ENCODE results near the gene DSG4.

DSG4 gene

DNA sequence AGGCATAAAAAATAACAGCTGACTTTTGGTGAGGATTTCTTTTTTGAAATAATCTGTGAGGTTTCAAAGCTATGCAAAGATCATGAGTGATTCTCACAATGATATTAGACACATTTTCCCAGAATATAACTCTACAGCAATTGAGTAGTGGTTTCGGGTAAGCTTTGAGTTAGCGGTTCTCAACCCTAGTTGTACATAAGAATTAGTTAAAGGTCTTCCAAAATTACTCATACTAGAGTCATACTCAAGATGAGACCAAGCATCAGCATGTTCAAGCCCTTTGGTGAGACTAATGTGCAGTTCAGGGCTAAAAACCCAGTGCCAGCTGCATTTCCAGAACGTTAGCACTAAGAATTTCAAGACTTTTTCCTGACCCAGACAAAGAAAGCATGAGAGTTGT is 31.1 kb downstream of the DSG4 start:
- DNase-seq (ENCODE audit: low spot score) = no peak
- TF ChIP-seq, protein P1, sequence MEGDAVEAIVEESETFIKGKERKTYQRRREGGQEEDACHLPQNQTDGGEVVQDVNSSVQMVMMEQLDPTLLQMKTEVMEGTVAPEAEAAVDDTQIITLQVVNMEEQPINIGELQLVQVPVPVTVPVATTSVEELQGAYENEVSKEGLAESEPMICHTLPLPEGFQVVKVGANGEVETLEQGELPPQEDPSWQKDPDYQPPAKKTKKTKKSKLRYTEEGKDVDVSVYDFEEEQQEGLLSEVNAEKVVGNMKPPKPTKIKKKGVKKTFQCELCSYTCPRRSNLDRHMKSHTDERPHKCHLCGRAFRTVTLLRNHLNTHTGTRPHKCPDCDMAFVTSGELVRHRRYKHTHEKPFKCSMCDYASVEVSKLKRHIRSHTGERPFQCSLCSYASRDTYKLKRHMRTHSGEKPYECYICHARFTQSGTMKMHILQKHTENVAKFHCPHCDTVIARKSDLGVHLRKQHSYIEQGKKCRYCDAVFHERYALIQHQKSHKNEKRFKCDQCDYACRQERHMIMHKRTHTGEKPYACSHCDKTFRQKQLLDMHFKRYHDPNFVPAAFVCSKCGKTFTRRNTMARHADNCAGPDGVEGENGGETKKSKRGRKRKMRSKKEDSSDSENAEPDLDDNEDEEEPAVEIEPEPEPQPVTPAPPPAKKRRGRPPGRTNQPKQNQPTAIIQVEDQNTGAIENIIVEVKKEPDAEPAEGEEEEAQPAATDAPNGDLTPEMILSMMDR (IDR thresholded peaks at IDR 0.05) = no peak

DNA sequence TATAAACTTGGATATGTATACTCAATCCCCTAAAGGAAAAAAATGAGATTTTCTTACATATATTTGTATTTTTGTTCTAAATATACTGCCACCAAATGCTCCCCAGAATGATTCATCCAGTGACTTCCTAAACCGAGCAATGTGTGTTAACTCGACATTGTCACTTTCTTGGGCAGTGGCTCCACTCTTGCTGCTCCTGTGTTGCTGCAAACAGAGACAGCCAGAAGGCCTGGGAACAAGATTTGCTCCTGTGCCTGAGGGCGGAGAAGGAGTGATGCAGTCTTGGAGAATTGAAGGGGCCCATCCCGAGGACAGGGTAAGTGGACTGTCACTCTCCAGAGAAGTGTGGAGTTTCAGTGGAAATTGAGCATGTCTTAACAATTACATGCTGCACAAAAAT is 32.7 kb downstream of the DSG4 start:
- DNase-seq (ENCODE audit: low spot score) = no peak
- TF ChIP-seq, protein P1 (IDR thresholded peaks at IDR 0.05) = no peak
- Histone ChIP-seq H3K27ac (no peak overlapping the region), H3K4me3 (no peak overlapping the region)

More for the DNA sequence above, 31.1 kb downstream of the DSG4 start:
- Histone ChIP-seq H3K27ac (no peak overlapping the region), H3K4me3 (no peak overlapping the region)

DNA sequence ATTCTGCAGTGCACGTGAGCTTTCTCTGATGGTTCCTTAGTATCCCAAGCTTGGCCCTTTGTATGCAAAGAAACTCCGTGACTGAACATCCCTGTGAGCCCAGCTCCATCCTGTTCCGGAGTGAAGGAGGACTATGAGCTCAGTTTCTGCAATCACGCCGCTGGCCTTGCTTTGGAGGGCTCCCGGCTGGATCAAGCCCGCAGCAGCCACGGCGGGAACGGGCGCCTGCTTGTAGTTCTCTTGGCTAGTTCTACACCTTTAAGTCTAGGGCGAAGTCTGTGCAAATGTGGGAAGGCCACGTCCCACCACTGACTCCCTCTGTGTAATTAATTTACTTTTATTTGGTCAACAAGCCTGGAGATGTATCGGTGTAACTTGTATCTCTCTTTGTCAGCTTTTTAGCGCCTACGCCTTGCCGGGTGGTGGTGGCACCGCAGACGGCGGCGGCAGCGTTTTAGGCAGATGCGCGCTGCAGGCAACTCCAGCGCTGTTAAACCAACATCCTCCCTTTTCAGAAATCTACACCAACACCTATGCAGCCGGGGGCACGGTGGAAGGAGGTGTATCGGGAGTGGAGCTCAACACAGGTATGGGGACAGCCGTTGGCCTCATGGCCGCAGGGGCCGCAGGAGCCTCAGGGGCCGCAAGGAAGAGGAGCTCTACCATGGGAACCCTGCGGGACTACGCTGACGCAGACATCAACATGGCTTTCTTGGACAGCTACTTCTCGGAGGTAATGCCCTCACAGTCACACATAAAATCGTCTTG is 34.3 kb downstream of the DSG4 start:
- no peak overlapping the region for H3K27ac ChIP-seq
- TF ChIP-seq, protein P1 (IDR thresholded peaks at IDR 0.05) = no peak
- H3K4me3 ChIP-seq = no peak overlapping the region
- DNase-seq (ENCODE audit: low spot score) = no peak

DNA sequence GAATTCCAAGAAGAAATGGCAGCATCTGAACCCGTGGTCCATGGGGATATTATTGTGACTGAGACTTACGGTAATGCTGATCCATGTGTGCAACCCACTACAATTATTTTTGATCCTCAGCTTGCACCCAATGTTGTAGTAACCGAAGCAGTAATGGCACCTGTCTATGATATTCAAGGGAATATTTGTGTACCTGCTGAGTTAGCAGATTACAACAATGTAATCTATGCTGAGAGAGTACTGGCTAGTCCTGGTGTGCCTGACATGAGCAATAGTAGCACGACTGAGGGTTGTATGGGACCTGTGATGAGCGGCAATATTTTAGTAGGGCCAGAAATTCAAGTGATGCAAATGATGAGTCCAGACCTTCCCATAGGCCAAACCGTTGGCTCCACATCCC is 36.6 kb downstream of the DSG4 start:
- Histone ChIP-seq H3K27ac (no peak overlapping the region), H3K4me3 (no peak overlapping the region)
- TF ChIP-seq, protein P1 (IDR thresholded peaks at IDR 0.05) = no peak
- DNase-seq (ENCODE audit: low spot score) = no peak

DNA sequence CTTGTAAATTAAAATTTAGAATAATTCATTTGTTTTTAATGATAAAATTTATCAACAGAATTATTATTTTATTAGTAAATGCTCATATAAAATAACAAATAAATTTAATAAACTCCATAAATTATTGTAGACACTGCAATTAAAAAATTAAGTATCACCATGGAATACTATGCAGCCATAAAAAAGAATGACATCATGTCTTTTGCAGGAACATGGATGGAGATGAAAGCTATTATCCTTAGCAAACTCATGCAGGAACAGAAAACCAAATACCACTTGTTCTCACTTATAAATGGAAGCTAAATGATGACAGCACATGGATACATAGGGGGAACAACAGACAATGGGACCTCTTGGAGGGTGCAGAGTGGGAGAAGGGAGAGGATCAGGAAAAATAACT is 41.3 kb downstream of the DSG4 start:
- DNase-seq (ENCODE audit: low spot score) = no peak
- H3K4me3 ChIP-seq = no peak overlapping the region
- TF ChIP-seq, protein P1 (IDR thresholded peaks at IDR 0.05) = no peak
- no peak overlapping the region for H3K27ac ChIP-seq

DNA sequence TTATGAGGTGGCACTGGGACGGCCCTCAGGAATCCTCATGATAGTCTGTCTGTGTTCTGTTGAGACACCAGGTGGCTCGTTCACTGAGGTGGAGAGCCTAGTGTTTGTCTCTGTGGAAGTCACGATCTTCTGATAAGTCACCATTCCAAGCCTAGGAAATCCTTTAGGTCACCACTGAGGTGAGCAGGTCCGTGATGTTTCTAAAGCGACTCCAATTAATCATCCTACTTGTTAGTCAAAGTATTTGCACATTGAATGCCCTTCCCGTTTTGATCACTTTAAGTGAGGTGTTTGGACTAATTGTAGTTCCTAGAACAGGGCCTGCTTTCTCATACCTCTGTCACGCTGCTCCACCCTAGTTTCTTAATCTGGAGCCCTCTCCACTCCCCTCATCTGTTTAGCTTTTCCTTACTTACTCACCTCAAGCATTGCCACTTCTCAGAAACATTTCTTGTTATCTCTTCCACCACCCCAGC is 42.9 kb downstream of the DSG4 start:
- H3K4me3 ChIP-seq = no peak overlapping the region
- no peak for DNase-seq (ENCODE audit: low spot score)
- no peak overlapping the region for H3K27ac ChIP-seq
- TF ChIP-seq, protein P1 (IDR thresholded peaks at IDR 0.05) = no peak

DNA sequence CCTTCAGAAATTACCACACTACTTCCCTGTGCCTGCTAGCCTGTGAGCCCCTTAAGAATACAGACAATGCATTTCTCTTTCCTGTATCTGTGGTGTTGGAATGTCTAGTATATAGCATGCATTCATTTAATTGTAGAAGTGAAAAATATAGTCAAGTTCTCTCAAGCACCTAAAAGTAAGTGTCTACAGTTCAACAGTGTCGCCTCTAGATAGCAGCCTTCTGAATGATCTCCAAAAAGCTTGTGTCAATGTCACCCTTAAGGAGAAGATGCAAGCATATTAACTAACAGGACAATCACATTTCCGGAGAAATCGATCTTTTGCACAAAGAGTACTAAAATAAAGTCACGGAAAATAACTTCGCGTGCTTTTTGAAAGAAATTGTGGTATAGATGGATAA is 43.5 kb downstream of the DSG4 start:
- Histone ChIP-seq H3K27ac (no peak overlapping the region), H3K4me3 (no peak overlapping the region)
- TF ChIP-seq, protein P1 (IDR thresholded peaks at IDR 0.05) = no peak
- DNase-seq (ENCODE audit: low spot score) = no peak

Measured in coronary artery (tissue), 2 donors.